Measurements from ENCODE around the gene VILL.
"Not testable (repeated sequence)": the region's sequence is repeated elsewhere in the genome, so short reads cannot be mapped to it uniquely, and the experiment has no call there.

Gene VILL

GRCh38 chr3:37984596-37984995 is 6.0 kb upstream of the VILL start:
- DNase-seq (ENCODE audit: low read depth): no peak

GRCh38 chr3:37985637-37986320 is 4.8 kb upstream of the VILL start:
- DNase-seq (ENCODE audit: low read depth): no peak
- TF ChIP-seq CTCF (conservative IDR thresholded peaks at IDR 0.05; ENCODE audit: control insufficient read depth, insufficient read depth, low read depth, low read length): peak; percentile 5
- no peak overlapping the region for H3K4me3 ChIP-seq (ENCODE audit: control insufficient read depth, low read depth, low read length)

More at GRCh38 chr3:37984596-37984995, 6.0 kb upstream of the VILL start:
- no peak for TF ChIP-seq CTCF (conservative IDR thresholded peaks at IDR 0.05; ENCODE audit: control insufficient read depth, insufficient read depth, low read depth, low read length)
- H3K4me3 ChIP-seq (ENCODE audit: control insufficient read depth, low read depth, low read length): no peak overlapping the region

GRCh38 chr3:37986479-37987314 is 3.9 kb upstream of the VILL start:
- H3K4me3 ChIP-seq (ENCODE audit: control insufficient read depth, low read depth, low read length): no peak overlapping the region
- DNase-seq (ENCODE audit: low read depth): no peak
- no peak for TF ChIP-seq CTCF (conservative IDR thresholded peaks at IDR 0.05; ENCODE audit: control insufficient read depth, insufficient read depth, low read depth, low read length)

GRCh38 chr3:37987315-37987697 is 3.3 kb upstream of the VILL start:
- TF ChIP-seq CTCF (conservative IDR thresholded peaks at IDR 0.05; ENCODE audit: control insufficient read depth, insufficient read depth, low read depth, low read length): no peak
- H3K4me3 ChIP-seq (ENCODE audit: control insufficient read depth, low read depth, low read length): no peak overlapping the region
- DNase-seq (ENCODE audit: low read depth): no peak

GRCh38 chr3:37987751-37988179 is 2.8 kb upstream of the VILL start:
- TF ChIP-seq CTCF (conservative IDR thresholded peaks at IDR 0.05; ENCODE audit: control insufficient read depth, insufficient read depth, low read depth, low read length): no peak
- peak; percentile 41 for DNase-seq (ENCODE audit: low read depth)
- H3K4me3 ChIP-seq (ENCODE audit: control insufficient read depth, low read depth, low read length): no peak overlapping the region

- DNase-seq (ENCODE audit: low read depth); H3K4me3 ChIP-seq (ENCODE audit: control insufficient read depth, low read depth, low read length): not testable (repeated sequence)
Observed at GRCh38 chr3:37988376-37988775, 2.2 kb upstream of the VILL start.

- no peak overlapping the region for H3K4me3 ChIP-seq (ENCODE audit: control insufficient read depth, low read depth, low read length)
- DNase-seq (ENCODE audit: low read depth): no peak
- no peak for TF ChIP-seq CTCF (conservative IDR thresholded peaks at IDR 0.05; ENCODE audit: control insufficient read depth, insufficient read depth, low read depth, low read length)
Observed at GRCh38 chr3:37988931-37989525, 1.6 kb upstream of the VILL start.
